HEK293 (cell line): Measurements from ENCODE around the gene CPNE8.

Experiments used
- CTCF ChIA-PET: fragments of 350-600 bp; formaldehyde crosslinking; extraction: SDS; loops from one replicate; lab custom pipeline; 2021; ENCODE audit warnings: antibody characterized with exemption; lab: Yijun Ruan, JAX
- POLR2A ChIA-PET: fragments of 300-600 bp; formaldehyde crosslinking; extraction: SDS; loops from one replicate; lab custom pipeline; 2020; ENCODE audit warnings: antibody characterized with exemption, inconsistent platforms; lab: Yijun Ruan, JAX
- H3K27ac ChIP-seq: fragments of 200-500 bp; sonication (Bioruptor generic); 2 replicates; pipeline ENCODE4 v1.5.1; 2014; ENCODE audit warnings: low read depth, low read length, control low read depth, inconsistent platforms; ENCODE audit errors: extremely low read depth
- H3K36me3 ChIP-seq, 2 experiments: fragments of 200-500 bp in 1 of 2; sonication (Bioruptor generic) in 1 of 2; 1 replicate in 1 of 2; 2 replicates in 1 of 2; pipeline ENCODE4 v1.5.1; 2014 to 2017; ENCODE audit warnings: inconsistent platforms in 2 of 2, low read length in 2 of 2; ENCODE audit not compliant: control insufficient read depth in 2 of 2, insufficient read depth in 1 of 2
- H3K4me1 ChIP-seq: fragments of 200-500 bp; sonication (Bioruptor generic); 2 replicates; pipeline ENCODE4 v1.5.1; 2014; ENCODE audit warnings: mild to moderate bottlenecking, low read length, inconsistent platforms; ENCODE audit not compliant: control insufficient read depth, insufficient read depth
- H3K4me3 ChIP-seq: 2 replicates; pipeline ENCODE4 v1.5.1; 2011; ENCODE audit warnings: low read depth, mild to moderate bottlenecking, control low read depth, low read length, moderate library complexity
- H3K9me3 ChIP-seq: fragments of 200-500 bp; sonication (Bioruptor generic); 2 replicates; pipeline ENCODE4 v1.5.1; 2014; ENCODE audit warnings: low read depth, low read length, inconsistent platforms; ENCODE audit not compliant: control insufficient read depth, insufficient read depth
- BCL11A ChIP-seq: fragments of 450-650 bp; formaldehyde crosslinking; IDR thresholded peaks from 2 replicates; pipeline ENCODE4 v1.5.1; 2016; ENCODE audit warnings: low read depth, missing biosample characterization, missing genetic modification characterization
- BCL6B ChIP-seq: fragments of 450-650 bp; formaldehyde crosslinking; IDR thresholded peaks from 2 replicates; pipeline ENCODE4 v1.5.1; 2017; ENCODE audit warnings: missing biosample characterization, missing genetic modification characterization
- CTCF ChIP-seq: fragments of 450-650 bp; formaldehyde crosslinking; IDR thresholded peaks from 2 replicates; pipeline ENCODE4 v1.5.1; 2016; ENCODE audit warnings: missing biosample characterization, missing genetic modification characterization
- EGR2 ChIP-seq: fragments of 450-650 bp; formaldehyde crosslinking; IDR thresholded peaks from 2 replicates; pipeline ENCODE4 v1.5.1; 2016; ENCODE audit warnings: low read depth, missing biosample characterization, missing genetic modification characterization
- GLIS1 ChIP-seq: fragments of 450-650 bp; formaldehyde crosslinking; IDR thresholded peaks from 2 replicates; pipeline ENCODE4 v1.5.1; 2016; ENCODE audit warnings: missing biosample characterization, missing genetic modification characterization
- HOXD13 ChIP-seq: sonication (generic); formaldehyde crosslinking; IDR thresholded peaks from 2 replicates; pipeline ENCODE4 v1.8.0; 2022; ENCODE audit warnings: missing genetic modification reagents, borderline replicate concordance
- TRIM28 ChIP-seq: IDR thresholded peaks from 2 replicates; pipeline ENCODE4 v1.6.1; 2011; ENCODE audit warnings: low read length, control low read depth, borderline replicate concordance
- YY1 ChIP-seq: fragments of 450-650 bp; formaldehyde crosslinking; IDR thresholded peaks from 2 replicates; pipeline ENCODE4 v1.5.1; 2018; ENCODE audit warnings: missing biosample characterization, missing genetic modification characterization
- ZBTB20 ChIP-seq: fragments of 450-650 bp; formaldehyde crosslinking; IDR thresholded peaks from 2 replicates; pipeline ENCODE4 v1.5.1; 2016; ENCODE audit warnings: missing biosample characterization, missing genetic modification characterization
- ZFP3 ChIP-seq: fragments of 450-650 bp; formaldehyde crosslinking; IDR thresholded peaks from 2 replicates; pipeline ENCODE4 v1.5.1; 2016; ENCODE audit warnings: low read depth, missing biosample characterization, missing genetic modification characterization
- ZNF214 ChIP-seq: fragments of 450-650 bp; formaldehyde crosslinking; IDR thresholded peaks from 2 replicates; pipeline ENCODE4 v1.5.1; 2017; ENCODE audit warnings: missing biosample characterization, mild to moderate bottlenecking, missing genetic modification characterization, borderline replicate concordance
- ZNF324 ChIP-seq: fragments of 450-650 bp; formaldehyde crosslinking; IDR thresholded peaks from 2 replicates; pipeline ENCODE4 v1.5.1; 2016; ENCODE audit warnings: missing biosample characterization, missing genetic modification characterization
- ZNF404 ChIP-seq: fragments of 450-650 bp; formaldehyde crosslinking; IDR thresholded peaks from 2 replicates; pipeline ENCODE4 v1.5.1; 2017; ENCODE audit warnings: missing biosample characterization, missing genetic modification characterization
- ZNF433 ChIP-seq: fragments of 450-650 bp; formaldehyde crosslinking; IDR thresholded peaks from 2 replicates; pipeline ENCODE4 v1.5.1; 2016; ENCODE audit warnings: missing biosample characterization, missing genetic modification characterization, low read depth
- ZNF571 ChIP-seq: fragments of 450-650 bp; formaldehyde crosslinking; IDR thresholded peaks from 2 replicates; pipeline ENCODE4 v1.5.0; 2017; ENCODE audit warnings: missing biosample characterization, missing genetic modification characterization
- ZNF654 ChIP-seq: fragments of 450-650 bp; formaldehyde crosslinking; IDR thresholded peaks from 2 replicates; pipeline ENCODE4 v1.5.1; 2016; ENCODE audit warnings: low read depth, missing biosample characterization, missing genetic modification characterization
- ZNF707 ChIP-seq: fragments of 450-650 bp; formaldehyde crosslinking; IDR thresholded peaks from 2 replicates; pipeline ENCODE4 v1.5.1; 2016; ENCODE audit warnings: missing biosample characterization, missing genetic modification characterization
- ZSCAN23 ChIP-seq: fragments of 450-650 bp; formaldehyde crosslinking; IDR thresholded peaks from 2 replicates; pipeline ENCODE4 v1.5.1; 2016; ENCODE audit warnings: missing biosample characterization, missing genetic modification characterization
- TF ChIP-seq, protein P1 (sequence below): fragments of 450-650 bp; formaldehyde crosslinking; IDR thresholded peaks from 2 replicates; pipeline ENCODE4 v1.5.0; 2017; ENCODE audit warnings: missing biosample characterization, missing genetic modification characterization, borderline replicate concordance
- TF ChIP-seq, protein P2 (sequence below): fragments of 450-650 bp; formaldehyde crosslinking; IDR thresholded peaks from 2 replicates; pipeline ENCODE4 v1.5.1; 2016; ENCODE audit warnings: missing biosample characterization, missing genetic modification characterization
- TF ChIP-seq, protein P3 (sequence below): fragments of 450-650 bp; IDR thresholded peaks from 2 replicates; pipeline ENCODE4 v1.5.1; 2018; ENCODE audit warnings: missing biosample characterization, mild to moderate bottlenecking, missing genetic modification characterization
- TF ChIP-seq, protein P4 (sequence below): fragments of 450-650 bp; formaldehyde crosslinking; IDR thresholded peaks from 2 replicates; pipeline ENCODE4 v1.5.1; 2017; ENCODE audit warnings: missing biosample characterization, missing genetic modification characterization

CPNE8 gene

GRCh38 chr12:38666425-38666824 is 239.0 kb downstream of the CPNE8 start (continued):
- TF ChIP-seq CTCF, result no peak
- TF ChIP-seq, protein P1, sequence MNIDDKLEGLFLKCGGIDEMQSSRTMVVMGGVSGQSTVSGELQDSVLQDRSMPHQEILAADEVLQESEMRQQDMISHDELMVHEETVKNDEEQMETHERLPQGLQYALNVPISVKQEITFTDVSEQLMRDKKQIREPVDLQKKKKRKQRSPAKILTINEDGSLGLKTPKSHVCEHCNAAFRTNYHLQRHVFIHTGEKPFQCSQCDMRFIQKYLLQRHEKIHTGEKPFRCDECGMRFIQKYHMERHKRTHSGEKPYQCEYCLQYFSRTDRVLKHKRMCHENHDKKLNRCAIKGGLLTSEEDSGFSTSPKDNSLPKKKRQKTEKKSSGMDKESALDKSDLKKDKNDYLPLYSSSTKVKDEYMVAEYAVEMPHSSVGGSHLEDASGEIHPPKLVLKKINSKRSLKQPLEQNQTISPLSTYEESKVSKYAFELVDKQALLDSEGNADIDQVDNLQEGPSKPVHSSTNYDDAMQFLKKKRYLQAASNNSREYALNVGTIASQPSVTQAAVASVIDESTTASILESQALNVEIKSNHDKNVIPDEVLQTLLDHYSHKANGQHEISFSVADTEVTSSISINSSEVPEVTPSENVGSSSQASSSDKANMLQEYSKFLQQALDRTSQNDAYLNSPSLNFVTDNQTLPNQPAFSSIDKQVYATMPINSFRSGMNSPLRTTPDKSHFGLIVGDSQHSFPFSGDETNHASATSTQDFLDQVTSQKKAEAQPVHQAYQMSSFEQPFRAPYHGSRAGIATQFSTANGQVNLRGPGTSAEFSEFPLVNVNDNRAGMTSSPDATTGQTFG, result no peak
- no peak for TF ChIP-seq HOXD13 (CRISPR knock-in tag)
- TF ChIP-seq ZNF404 (tag by site-specific recombination), result no peak
- TF ChIP-seq, protein P2, sequence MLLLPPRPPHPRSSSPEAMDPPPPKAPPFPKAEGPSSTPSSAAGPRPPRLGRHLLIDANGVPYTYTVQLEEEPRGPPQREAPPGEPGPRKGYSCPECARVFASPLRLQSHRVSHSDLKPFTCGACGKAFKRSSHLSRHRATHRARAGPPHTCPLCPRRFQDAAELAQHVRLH (tag by site-specific recombination), result no peak
- TF ChIP-seq, protein P3, sequence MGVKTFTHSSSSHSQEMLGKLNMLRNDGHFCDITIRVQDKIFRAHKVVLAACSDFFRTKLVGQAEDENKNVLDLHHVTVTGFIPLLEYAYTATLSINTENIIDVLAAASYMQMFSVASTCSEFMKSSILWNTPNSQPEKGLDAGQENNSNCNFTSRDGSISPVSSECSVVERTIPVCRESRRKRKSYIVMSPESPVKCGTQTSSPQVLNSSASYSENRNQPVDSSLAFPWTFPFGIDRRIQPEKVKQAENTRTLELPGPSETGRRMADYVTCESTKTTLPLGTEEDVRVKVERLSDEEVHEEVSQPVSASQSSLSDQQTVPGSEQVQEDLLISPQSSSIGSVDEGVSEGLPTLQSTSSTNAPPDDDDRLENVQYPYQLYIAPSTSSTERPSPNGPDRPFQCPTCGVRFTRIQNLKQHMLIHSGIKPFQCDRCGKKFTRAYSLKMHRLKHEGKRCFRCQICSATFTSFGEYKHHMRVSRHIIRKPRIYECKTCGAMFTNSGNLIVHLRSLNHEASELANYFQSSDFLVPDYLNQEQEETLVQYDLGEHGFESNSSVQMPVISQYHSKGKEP (tag by site-specific recombination), result no peak

GRCh38 chr12:38664661-38665269 is 240.6 kb downstream of the CPNE8 start:
- no peak overlapping the region for H3K4me3 ChIP-seq
- ChIA-PET POLR2A (no interaction called here), CTCF (interaction anchor here (0.5 to 1.6 kb wide), 11 partner anchors 11 to 440 kb away, joined by 3 to 7 read pairs (median 4); partner anchors contain the start of gene CPNE8)
- H3K36me3 ChIP-seq, result no peaks in the 10 kb centered on the region
- no peak for TF ChIP-seq ZFP3 (tag by site-specific recombination)
- no peak for TF ChIP-seq BCL11A (tag by site-specific recombination)
- TF ChIP-seq ZNF654 (tag by site-specific recombination), result peak; percentile 52
- no peaks in the 10 kb centered on the region for H3K9me3 ChIP-seq
- H3K4me1 ChIP-seq, result no peaks in the 10 kb centered on the region
- no peak overlapping the region for H3K27ac ChIP-seq

- ChIA-PET CTCF (no interaction called here), POLR2A (no interaction called here)
- Histone ChIP-seq H3K9me3 (no peaks in the 10 kb centered on the region), H3K4me3 (no peak overlapping the region), H3K4me1 (no peaks in the 10 kb centered on the region), H3K36me3 (no peaks in the 10 kb centered on the region), H3K27ac (no peak overlapping the region)
- TF ChIP-seq ZNF707 (tag by site-specific recombination), result no peak
- TF ChIP-seq ZNF214 (tag by site-specific recombination), result no peak
- TF ChIP-seq EGR2 (tag by site-specific recombination), result no peak
- no peak for TF ChIP-seq ZBTB20 (tag by site-specific recombination)
- TF ChIP-seq, protein P4, sequence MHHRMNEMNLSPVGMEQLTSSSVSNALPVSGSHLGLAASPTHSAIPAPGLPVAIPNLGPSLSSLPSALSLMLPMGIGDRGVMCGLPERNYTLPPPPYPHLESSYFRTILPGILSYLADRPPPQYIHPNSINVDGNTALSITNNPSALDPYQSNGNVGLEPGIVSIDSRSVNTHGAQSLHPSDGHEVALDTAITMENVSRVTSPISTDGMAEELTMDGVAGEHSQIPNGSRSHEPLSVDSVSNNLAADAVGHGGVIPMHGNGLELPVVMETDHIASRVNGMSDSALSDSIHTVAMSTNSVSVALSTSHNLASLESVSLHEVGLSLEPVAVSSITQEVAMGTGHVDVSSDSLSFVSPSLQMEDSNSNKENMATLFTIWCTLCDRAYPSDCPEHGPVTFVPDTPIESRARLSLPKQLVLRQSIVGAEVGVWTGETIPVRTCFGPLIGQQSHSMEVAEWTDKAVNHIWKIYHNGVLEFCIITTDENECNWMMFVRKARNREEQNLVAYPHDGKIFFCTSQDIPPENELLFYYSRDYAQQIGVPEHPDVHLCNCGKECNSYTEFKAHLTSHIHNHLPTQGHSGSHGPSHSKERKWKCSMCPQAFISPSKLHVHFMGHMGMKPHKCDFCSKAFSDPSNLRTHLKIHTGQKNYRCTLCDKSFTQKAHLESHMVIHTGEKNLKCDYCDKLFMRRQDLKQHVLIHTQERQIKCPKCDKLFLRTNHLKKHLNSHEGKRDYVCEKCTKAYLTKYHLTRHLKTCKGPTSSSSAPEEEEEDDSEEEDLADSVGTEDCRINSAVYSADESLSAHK (tag by site-specific recombination), result no peak
- no peak for TF ChIP-seq ZNF324 (tag by site-specific recombination)
- no peak for TF ChIP-seq BCL6B (tag by site-specific recombination)
- no peak for TF ChIP-seq ZSCAN23
- no peak for TF ChIP-seq ZNF433
- TF ChIP-seq YY1 (tag by site-specific recombination), result no peak
- TF ChIP-seq ZNF571 (tag by site-specific recombination), result no peak
- no peak for TF ChIP-seq GLIS1
- TF ChIP-seq TRIM28, result no peak
Observed at GRCh38 chr12:38662829-38663228, 242.6 kb downstream of the CPNE8 start.
